ENCODE measurements around the gene AHI1. TPM values are rescaled to one million over a fixed set of nuclear protein-coding genes. Genes with fewer than 3 reads are reported as not detected.

AHI1 gene
- total RNA-seq, 1 donor from 2014 or later = 38.3 TPM

GRCh38 chr6:135520781-135521180 is 23.2 kb upstream of the AHI1 start:
- Mint-ChIP-seq H3K27ac (no peak overlapping the region), H3K4me3 (ENCODE audit: low read depth) (no peak overlapping the region)
- no peak for TF ChIP-seq CTCF (IDR thresholded peaks at IDR 0.05; ENCODE audit: unreplicated experiment)

GRCh38 chr6:135519348-135519747 is 21.8 kb upstream of the AHI1 start:
- peaks cover 16% of the 10 kb centered on the region for H3K9me3 Mint-ChIP-seq (ENCODE audit: low read depth)
- peaks cover 11% of the 10 kb centered on the region for H3K36me3 Mint-ChIP-seq (ENCODE audit: insufficient read depth)
- H3K27me3 Mint-ChIP-seq = no peaks in the 10 kb centered on the region
- no peak overlapping the region for H3K4me3 Mint-ChIP-seq (ENCODE audit: low read depth)
- no peak for TF ChIP-seq CTCF (IDR thresholded peaks at IDR 0.05; ENCODE audit: unreplicated experiment)
- no peak overlapping the region for H3K27ac Mint-ChIP-seq
- peaks cover 20% of the 10 kb centered on the region for H3K4me1 Mint-ChIP-seq (ENCODE audit: low read depth)
- no peak for DNase-seq (ENCODE audit: low spot score, unreplicated experiment)

More at GRCh38 chr6:135520781-135521180, 23.2 kb upstream of the AHI1 start:
- Mint-ChIP-seq H3K9me3 (ENCODE audit: low read depth) (peaks cover 16% of the 10 kb centered on the region), H3K27me3 (no peaks in the 10 kb centered on the region), H3K4me1 (ENCODE audit: low read depth) (peaks cover 22% of the 10 kb centered on the region), H3K36me3 (ENCODE audit: insufficient read depth) (peaks cover 11% of the 10 kb centered on the region)
- DNase-seq (ENCODE audit: low spot score, unreplicated experiment) = no peak

- DNase-seq (ENCODE audit: low spot score, unreplicated experiment) = no peak
- H3K4me1 Mint-ChIP-seq (ENCODE audit: low read depth) = peaks cover 12% of the 10 kb centered on the region
- H3K27me3 Mint-ChIP-seq = no peaks in the 10 kb centered on the region
- no peak overlapping the region for H3K4me3 Mint-ChIP-seq (ENCODE audit: low read depth)
- peaks cover 21% of the 10 kb centered on the region for H3K9me3 Mint-ChIP-seq (ENCODE audit: low read depth)
- peaks cover 11% of the 10 kb centered on the region for H3K36me3 Mint-ChIP-seq (ENCODE audit: insufficient read depth)
- no peak for TF ChIP-seq CTCF (IDR thresholded peaks at IDR 0.05; ENCODE audit: unreplicated experiment)
- no peak overlapping the region for H3K27ac Mint-ChIP-seq
Measured at GRCh38 chr6:135517527-135517926, 20.0 kb upstream of the AHI1 start.

- Mint-ChIP-seq H3K4me1 (ENCODE audit: low read depth) (no peaks in the 10 kb centered on the region), H3K9me3 (ENCODE audit: low read depth) (peaks cover 21% of the 10 kb centered on the region), H3K4me3 (ENCODE audit: low read depth) (no peak overlapping the region), H3K36me3 (ENCODE audit: insufficient read depth) (peaks cover 12% of the 10 kb centered on the region), H3K27me3 (no peaks in the 10 kb centered on the region), H3K27ac (no peak overlapping the region)
- no peak for DNase-seq (ENCODE audit: low spot score, unreplicated experiment)
- no peak for TF ChIP-seq CTCF (IDR thresholded peaks at IDR 0.05; ENCODE audit: unreplicated experiment)
Measured at GRCh38 chr6:135514706-135515105, 17.2 kb upstream of the AHI1 start.

GRCh38 chr6:135506270-135506997 is 8.9 kb upstream of the AHI1 start:
- Mint-ChIP-seq H3K4me1 (ENCODE audit: low read depth) (peaks cover 20% of the 10 kb centered on the region), H3K4me3 (ENCODE audit: low read depth) (no peak overlapping the region), H3K27ac (peak overlapping the region; percentile 89), H3K9me3 (ENCODE audit: low read depth) (no peaks in the 10 kb centered on the region), H3K36me3 (ENCODE audit: insufficient read depth) (no peaks in the 10 kb centered on the region), H3K27me3 (no peaks in the 10 kb centered on the region)
- peak; percentile 62 for TF ChIP-seq CTCF (IDR thresholded peaks at IDR 0.05; ENCODE audit: unreplicated experiment)
- DNase-seq (ENCODE audit: low spot score, unreplicated experiment) = no peak
